ENCODE measurements around the gene SAMD3.

The SAMD3 gene

GRCh38 chr6:130111031-130111430 lies 111.7 kb downstream of the SAMD3 start:
- H3K36me3 Mint-ChIP-seq (ENCODE audit: insufficient read depth), result peaks cover 10% of the 10 kb centered on the region

GRCh38 chr6:130107710-130108109 lies 115.0 kb downstream of the SAMD3 start:
- no peak overlapping the region for H3K4me3 Mint-ChIP-seq
- H3K9me3 Mint-ChIP-seq, result peaks cover 3% of the 10 kb centered on the region
- ATAC-seq (replicated peaks; ENCODE audit: extremely low read depth, poor library complexity, severe bottlenecking), result no peak
- H3K36me3 Mint-ChIP-seq (ENCODE audit: insufficient read depth), result peaks cover 11% of the 10 kb centered on the region
- no peak overlapping the region for H3K27ac Mint-ChIP-seq (ENCODE audit: low read depth)
- no peak for DNase-seq (ENCODE audit: low spot score in 2 of 2)
- H3K4me1 Mint-ChIP-seq, result peaks cover 35% of the 10 kb centered on the region
- H3K27me3 Mint-ChIP-seq, result no peaks in the 10 kb centered on the region

More at GRCh38 chr6:130111031-130111430, 111.7 kb downstream of the SAMD3 start:
- Mint-ChIP-seq H3K27me3 (no peaks in the 10 kb centered on the region), H3K4me3 (no peak overlapping the region), H3K4me1 (peaks cover 33% of the 10 kb centered on the region), H3K9me3 (peaks cover 3% of the 10 kb centered on the region), H3K27ac (ENCODE audit: low read depth) (no peak overlapping the region)
- ATAC-seq (replicated peaks; ENCODE audit: extremely low read depth, poor library complexity, severe bottlenecking) (no peak), DNase-seq (ENCODE audit: low spot score in 2 of 2) (no peak)

GRCh38 chr6:130105996-130106704 lies 116.6 kb downstream of the SAMD3 start:
- Mint-ChIP-seq H3K27me3 (no peaks in the 10 kb centered on the region), H3K27ac (ENCODE audit: low read depth) (no peak overlapping the region), H3K9me3 (peaks cover 3% of the 10 kb centered on the region), H3K36me3 (ENCODE audit: insufficient read depth) (peaks cover 15% of the 10 kb centered on the region), H3K4me3 (no peak overlapping the region), H3K4me1 (peaks cover 33% of the 10 kb centered on the region)
- ATAC-seq (replicated peaks; ENCODE audit: extremely low read depth, poor library complexity, severe bottlenecking) (no peak), DNase-seq (ENCODE audit: low spot score in 2 of 2) (no peak)

GRCh38 chr6:130099119-130099518 lies 123.6 kb downstream of the SAMD3 start:
- Mint-ChIP-seq H3K4me1 (peaks cover 12% of the 10 kb centered on the region), H3K9me3 (no peaks in the 10 kb centered on the region), H3K36me3 (ENCODE audit: insufficient read depth) (peaks cover 24% of the 10 kb centered on the region), H3K27me3 (no peaks in the 10 kb centered on the region), H3K27ac (ENCODE audit: low read depth) (no peak overlapping the region), H3K4me3 (no peak overlapping the region)
- DNase-seq (ENCODE audit: low spot score in 2 of 2) (no peak), ATAC-seq (replicated peaks; ENCODE audit: extremely low read depth, poor library complexity, severe bottlenecking) (peak; percentile 32)

- DNase-seq (ENCODE audit: low spot score in 2 of 2), result no peak
- no peak for ATAC-seq (replicated peaks; ENCODE audit: extremely low read depth, poor library complexity, severe bottlenecking)
- Mint-ChIP-seq H3K4me1 (peaks cover 12% of the 10 kb centered on the region), H3K36me3 (ENCODE audit: insufficient read depth) (peaks cover 27% of the 10 kb centered on the region), H3K4me3 (no peak overlapping the region), H3K9me3 (no peaks in the 10 kb centered on the region), H3K27me3 (no peaks in the 10 kb centered on the region), H3K27ac (ENCODE audit: low read depth) (no peak overlapping the region)
Measured at GRCh38 chr6:130098317-130098716, 124.4 kb downstream of the SAMD3 start.
